ENCODE results near the gene BPHL. TPM values are rescaled to one million over a fixed set of nuclear protein-coding genes. Genes with fewer than 3 reads are reported as not detected.

Gene BPHL
- total and polyA plus RNA-seq, 10 of the 15 experiments (the other 5 are each of a cell fraction or from before 2014, with no cell fraction given), result 8.0 to 17.8 (median 12.4) TPM

GRCh38 chr6:3131695-3132094, 13.2 kb downstream of the BPHL start:
- ChIA-PET CTCF (interaction anchor here (2.2 kb wide), 1 partner anchor 120 kb away, joined by 11 read pairs; no protein-coding TSS in a partner anchor), POLR2A (no interaction called here), SMC1A (ENCODE audit: uncharacterized antibody, unreplicated experiment) (no interaction called here), RAD21 (ENCODE audit: unreplicated experiment) (no interaction called here)
- H3K27ac ChIP-seq (ENCODE audit: control insufficient read depth, insufficient read depth), result no peak overlapping the region
- no peak overlapping the region for H2AFZ ChIP-seq (ENCODE audit: control insufficient read depth, low read depth, low read length)
- TF ChIP-seq TCF7 (IDR thresholded peaks at IDR 0.05; ENCODE audit: borderline replicate concordance) (no peak), RELA (IDR thresholded peaks at IDR 0.05; ENCODE audit: borderline replicate concordance, partially characterized antibody) (no peak), MYB (IDR thresholded peaks at IDR 0.05; ENCODE audit: borderline replicate concordance, low read depth, low read length) (no peak), PML (IDR thresholded peaks at IDR 0.05; ENCODE audit: low read length) (no peak), SUPT20H (IDR thresholded peaks at IDR 0.05; ENCODE audit: borderline replicate concordance, control insufficient read depth, low read depth, low read length) (no peak), NFYB (IDR thresholded peaks at IDR 0.05; ENCODE audit: insufficient read depth, low read depth, low read length) (no peak), NR2C2 (IDR thresholded peaks at IDR 0.05; ENCODE audit: borderline replicate concordance, control insufficient read depth, insufficient read length, low read depth) (no peak), ZSCAN29 (IDR thresholded peaks at IDR 0.05) (no peak), RBBP5 (conservative IDR thresholded peaks at IDR 0.05) (no peak), YY1 (IDR thresholded peaks at IDR 0.05; ENCODE audit: low read depth, low read length) (no peak), NFIC (IDR thresholded peaks at IDR 0.05; ENCODE audit: low read depth, low read length) (no peak), IKZF1 (conservative IDR thresholded peaks at IDR 0.05) (no peak), LARP7 (IDR thresholded peaks at IDR 0.05) (no peak)
- no peaks in the 10 kb centered on the region for H4K20me1 ChIP-seq (ENCODE audit: control insufficient read depth, insufficient read depth)
- DNase-seq (ENCODE audit: low read depth, low spot score) (no peak), ATAC-seq (no peak), FAIRE-seq (no peak)
- H3K9ac ChIP-seq (ENCODE audit: control insufficient read depth, insufficient read depth, low read length), result no peak overlapping the region
- no peak overlapping the region for H3K4me3 ChIP-seq
- H3K4me2 ChIP-seq (ENCODE audit: control insufficient read depth, insufficient read depth), result no peak overlapping the region
- no peaks in the 10 kb centered on the region for H3K9me3 ChIP-seq (replicated peaks; ENCODE audit: control insufficient read depth, insufficient read depth, low read length)
- WGBS (ENCODE audit: insufficient coverage, insufficient replicate concordance, low lambda C conversion rate, missing lambda C conversion rate), result 94% methylated on average over 15 of the region's 15 CpGs
- no peaks in the 10 kb centered on the region for H3K27me3 ChIP-seq (replicated peaks in 1 of 2; ENCODE audit: control insufficient read depth in 2 of 2, insufficient read depth in 2 of 2, low read length in 1 of 2)
- in situ Hi-C loops (cut with MboI), result no loop called here
- no peaks in the 10 kb centered on the region for H3K36me3 ChIP-seq (ENCODE audit: control insufficient read depth in 2 of 2, insufficient read depth in 2 of 2, low read length in 1 of 2)
- intact Hi-C loops (cut with micrococcal nuclease; ENCODE audit: unreplicated experiment), result no loop called here
- H3K4me1 ChIP-seq (ENCODE audit: control insufficient read depth, insufficient read depth, low read length), result no peaks in the 10 kb centered on the region; the same call in 1 of the 2 replicates
- no TSS peak for BruUV-seq (replicated peaks)
- no peaks in the 10 kb centered on the region for H3K79me2 ChIP-seq (ENCODE audit: control insufficient read depth, insufficient read depth, low read length)
